Raji (cell line): Measurements from ENCODE around the gene EN2.

Experiments
- POLR2A ChIP-seq: IDR thresholded peaks from 2 replicates; pipeline ENCODE4 v1.6.1; 2011; ENCODE audit warnings: low read depth, low read length, control low read depth; ENCODE audit not compliant: insufficient read depth

EN2 gene

GRCh38 chr7:155513543-155514285, 55.8 kb downstream of the EN2 start:
- no peak for TF ChIP-seq POLR2A

- no peak for TF ChIP-seq POLR2A
These were observed 56.4 kb downstream of the EN2 start for GRCh38 chr7:155514296-155514695.
